ENCODE measurements around the gene GCNT1. TPM values are rescaled to one million over a fixed set of nuclear protein-coding genes. Genes with fewer than 3 reads are reported as not detected.

Gene GCNT1
- total RNA-seq (1 to 10 TPM; 1.1 to 5.9 (median 3.0) TPM), polyA plus RNA-seq (1 to 10 TPM in 1 of 2 donors, under 1 TPM in 1; 0.90 to 4.4 TPM)
- long read RNA-seq, donor 1, full-length matches to known transcripts = 2 of 2 reads
- long read RNA-seq, donor 1, partial matches to known transcripts = 0 of 2 reads
- long read RNA-seq, donor 1, other reads (novel, unspliced or antisense) = 0 of 2 reads
- long read RNA-seq, donor 2, full-length matches to known transcripts = 13 of 13 reads
- long read RNA-seq, donor 2, partial matches to known transcripts = 0 of 13 reads
- long read RNA-seq, donor 2, other reads (novel, unspliced or antisense) = 0 of 13 reads
- long read RNA-seq, donor 3, full-length matches to known transcripts = 4 of 8 reads
- long read RNA-seq, donor 3, partial matches to known transcripts = 0 of 8 reads
- long read RNA-seq, donor 3, other reads (novel, unspliced or antisense) = 4 of 8 reads

GRCh38 chr9:76458903-76459693, at the start of gene GCNT1:
GCNT1 (plus strand) TSS chr9:76459182; CDS start chr9:76502382, 43,200 bp downstream.
- TF ChIP-seq POLR2A (IDR thresholded peaks at IDR 0.05) (no peak), EP300 (IDR thresholded peaks at IDR 0.05) (no peak)
- TF ChIP-seq, protein P1, sequence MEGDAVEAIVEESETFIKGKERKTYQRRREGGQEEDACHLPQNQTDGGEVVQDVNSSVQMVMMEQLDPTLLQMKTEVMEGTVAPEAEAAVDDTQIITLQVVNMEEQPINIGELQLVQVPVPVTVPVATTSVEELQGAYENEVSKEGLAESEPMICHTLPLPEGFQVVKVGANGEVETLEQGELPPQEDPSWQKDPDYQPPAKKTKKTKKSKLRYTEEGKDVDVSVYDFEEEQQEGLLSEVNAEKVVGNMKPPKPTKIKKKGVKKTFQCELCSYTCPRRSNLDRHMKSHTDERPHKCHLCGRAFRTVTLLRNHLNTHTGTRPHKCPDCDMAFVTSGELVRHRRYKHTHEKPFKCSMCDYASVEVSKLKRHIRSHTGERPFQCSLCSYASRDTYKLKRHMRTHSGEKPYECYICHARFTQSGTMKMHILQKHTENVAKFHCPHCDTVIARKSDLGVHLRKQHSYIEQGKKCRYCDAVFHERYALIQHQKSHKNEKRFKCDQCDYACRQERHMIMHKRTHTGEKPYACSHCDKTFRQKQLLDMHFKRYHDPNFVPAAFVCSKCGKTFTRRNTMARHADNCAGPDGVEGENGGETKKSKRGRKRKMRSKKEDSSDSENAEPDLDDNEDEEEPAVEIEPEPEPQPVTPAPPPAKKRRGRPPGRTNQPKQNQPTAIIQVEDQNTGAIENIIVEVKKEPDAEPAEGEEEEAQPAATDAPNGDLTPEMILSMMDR (IDR thresholded peaks at IDR 0.05) = no peak
- H3K4me1 ChIP-seq (ENCODE audit: insufficient read depth) = peaks cover 1% of the 10 kb centered on the region
- intact Hi-C loops (cut with DNase I) = no loop called here
- no peaks in the 10 kb centered on the region for H3K9me3 ChIP-seq
- no peaks in the 10 kb centered on the region for H3K36me3 ChIP-seq
- H3K27ac ChIP-seq = no peak within 1 kb of the TSS
- H3K27me3 ChIP-seq = no peaks in the 10 kb centered on the region
- WGBS, 3 donors = 1 to 2% (median 2%) methylated on average over 30 to 65 of the region's 65 CpGs
- peak within 1 kb of the TSS; percentile 65 for H3K4me3 ChIP-seq
- peak; percentile 45 to 75 (median 61) for DNase-seq

DNA sequence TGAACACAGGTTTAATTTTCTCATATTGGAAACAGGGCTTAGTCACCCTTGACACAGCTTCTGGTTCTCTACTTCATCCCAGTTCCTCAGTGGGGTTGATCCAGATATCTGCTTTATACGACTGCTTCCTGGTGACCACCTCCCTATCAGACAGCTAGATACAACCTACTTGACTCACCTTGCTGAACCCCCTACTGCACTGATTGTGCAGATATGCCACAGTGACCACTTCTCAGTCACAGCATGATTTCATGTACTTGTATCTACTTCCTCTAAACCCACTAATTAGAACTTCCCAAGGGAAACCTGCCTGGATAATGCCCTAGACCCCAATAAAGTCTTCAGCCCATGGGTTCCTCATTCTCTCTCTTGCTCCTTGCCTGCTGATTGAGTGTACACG, 46.3 kb upstream of the GCNT1 start:
- intact Hi-C loops (cut with DNase I) = no loop called here
- 59 to 61% (median 61%) methylated on average over 2 of the region's 2 CpGs for WGBS, 3 donors
- no peaks in the 10 kb centered on the region for H3K27me3 ChIP-seq

GRCh38 chr9:76413658-76414057, 45.3 kb upstream of the GCNT1 start:
- TF ChIP-seq, protein P1 (IDR thresholded peaks at IDR 0.05) = no peak
- no peak for TF ChIP-seq POLR2A (IDR thresholded peaks at IDR 0.05)
- no peak for DNase-seq
- H3K27ac ChIP-seq = no peak overlapping the region
- H3K4me3 ChIP-seq = no peak overlapping the region
- H3K27me3 ChIP-seq = no peaks in the 10 kb centered on the region
- no peaks in the 10 kb centered on the region for H3K9me3 ChIP-seq
- intact Hi-C loops (cut with DNase I) = no loop called here
- H3K36me3 ChIP-seq = no peaks in the 10 kb centered on the region
- no peaks in the 10 kb centered on the region for H3K4me1 ChIP-seq (ENCODE audit: insufficient read depth)

More for the DNA sequence above, 46.3 kb upstream of the GCNT1 start:
- Histone ChIP-seq H3K36me3 (no peaks in the 10 kb centered on the region), H3K4me3 (no peak overlapping the region), H3K9me3 (no peaks in the 10 kb centered on the region), H3K4me1 (ENCODE audit: insufficient read depth) (no peaks in the 10 kb centered on the region), H3K27ac (no peak overlapping the region)
- TF ChIP-seq POLR2A (IDR thresholded peaks at IDR 0.05) (no peak), EP300 (IDR thresholded peaks at IDR 0.05) (no peak)
- TF ChIP-seq, protein P1 (IDR thresholded peaks at IDR 0.05) = no peak
- DNase-seq = no peak

- H3K36me3 ChIP-seq = no peaks in the 10 kb centered on the region
- intact Hi-C loops (cut with DNase I) = no loop called here
- no peaks in the 10 kb centered on the region for H3K27me3 ChIP-seq
- WGBS, 3 donors = 78 to 87% (median 81%) methylated on average over 4 of the region's 4 CpGs
- H3K4me1 ChIP-seq (ENCODE audit: insufficient read depth) = no peaks in the 10 kb centered on the region
- TF ChIP-seq, protein P1 (IDR thresholded peaks at IDR 0.05) = no peak
- TF ChIP-seq EP300 (IDR thresholded peaks at IDR 0.05) (no peak), POLR2A (IDR thresholded peaks at IDR 0.05) (no peak)
- DNase-seq = no peak
- no peaks in the 10 kb centered on the region for H3K9me3 ChIP-seq
- H3K4me3 ChIP-seq = no peak overlapping the region
- no peak overlapping the region for H3K27ac ChIP-seq
Measured at GRCh38 chr9:76414661-76415060, 44.3 kb upstream of the GCNT1 start.

All from ovary (tissue), 10 donors.